ENCODE results near the gene MED22. TPM values are rescaled to one million over a fixed set of nuclear protein-coding genes. Genes with fewer than 3 reads are reported as not detected.

MED22 gene
- polyA plus RNA-seq, 1 experiment: 14.1 TPM

- POLR2A ChIA-PET: interaction anchor here (1.0 to 2.3 kb wide), 3 partner anchors 9 to 18 kb away, joined by 3 to 19 read pairs (median 7); partner anchors contain the start of genes MED22 and RPL7A
- Histone ChIP-seq H3K9me3 (ENCODE audit: control insufficient read depth, insufficient read depth, low read length) (no peaks in the 10 kb centered on the region; the same call in 1 of the 2 replicates), H3K27ac (ENCODE audit: low read depth, low read length) (peak within 1 kb of the TSS; percentile 68), H3K4me3 (ENCODE audit: low read depth, low read length) (peak within 1 kb of the TSS; percentile 92), H3K27me3 (ENCODE audit: control insufficient read depth, insufficient read depth, low read length) (no peaks in the 10 kb centered on the region)
- CTCF ChIA-PET: interaction anchor here (1.1 to 2.2 kb wide), 2 partner anchors 14 to 130 kb away, joined by 3 to 7 read pairs; no protein-coding TSS in a partner anchor
- DNase-seq (ENCODE audit: low read depth, low spot score): no peak
- TF ChIP-seq CTCF (IDR thresholded peaks at IDR 0.05; ENCODE audit: low read depth, low read length): no peak
Observed at GRCh38 chr9:133356391-133357091, 8.6 kb upstream of the MED22 start, which contains the start of the genes SURF1 and SURF2. SURF1 (minus strand) TSS chr9:133356487; CDS start chr9:133356453, 34 bp downstream. SURF2 (plus strand) TSS chr9:133356550; CDS start chr9:133356593, 43 bp downstream.

- ChIA-PET CTCF (interaction anchor here (0.6 to 2.2 kb wide), 2 partner anchors 46 to 131 kb away, joined by 3 to 7 read pairs; no protein-coding TSS in a partner anchor), POLR2A (interaction anchor here (1.0 to 2.3 kb wide), 3 partner anchors 8 to 19 kb away, joined by 3 to 19 read pairs (median 7); partner anchors contain the start of genes MED22 and RPL7A)
- TF ChIP-seq CTCF (IDR thresholded peaks at IDR 0.05; ENCODE audit: low read depth, low read length): no peak; the same call in 1 of the 2 replicates
- Histone ChIP-seq H3K4me3 (ENCODE audit: low read depth, low read length) (peak overlapping the region; percentile 92), H3K27me3 (ENCODE audit: control insufficient read depth, insufficient read depth, low read length) (no peaks in the 10 kb centered on the region), H3K9me3 (ENCODE audit: control insufficient read depth, insufficient read depth, low read length) (no peaks in the 10 kb centered on the region; the same call in 1 of the 2 replicates), H3K27ac (ENCODE audit: low read depth, low read length) (peak overlapping the region; percentile 68)
- no peak for DNase-seq (ENCODE audit: low read depth, low spot score)
Observed at GRCh38 chr9:133355881-133356357, 8.0 kb upstream of the MED22 start.

- Histone ChIP-seq H3K4me3 (ENCODE audit: low read depth, low read length) (0 out of 2 replicates have a peak overlapping the region, but pooled peaks have one; percentile 2), H3K27me3 (ENCODE audit: control insufficient read depth, insufficient read depth, low read length) (no peaks in the 10 kb centered on the region), H3K9me3 (ENCODE audit: control insufficient read depth, insufficient read depth, low read length) (no peaks in the 10 kb centered on the region; the same call in 1 of the 2 replicates), H3K27ac (ENCODE audit: low read depth, low read length) (no peak overlapping the region)
- no peak for TF ChIP-seq CTCF (IDR thresholded peaks at IDR 0.05; ENCODE audit: low read depth, low read length)
- CTCF ChIA-PET: no interaction called here
- no peak for DNase-seq (ENCODE audit: low read depth, low spot score)
- POLR2A ChIA-PET: no interaction called here
Observed at GRCh38 chr9:133354766-133355165, 6.8 kb upstream of the MED22 start.

GRCh38 chr9:133353548-133353947, 5.6 kb upstream of the MED22 start:
- CTCF ChIA-PET: no interaction called here

More at GRCh38 chr9:133353548-133353947, 5.6 kb upstream of the MED22 start:
- H3K9me3 ChIP-seq (ENCODE audit: control insufficient read depth, insufficient read depth, low read length): peaks cover under 1% of the 10 kb centered on the region; the same call in 1 of the 2 replicates
- no peak overlapping the region for H3K4me3 ChIP-seq (ENCODE audit: low read depth, low read length)
- no peak for TF ChIP-seq CTCF (IDR thresholded peaks at IDR 0.05; ENCODE audit: low read depth, low read length)
- no peak for DNase-seq (ENCODE audit: low read depth, low spot score)
- no peaks in the 10 kb centered on the region for H3K27me3 ChIP-seq (ENCODE audit: control insufficient read depth, insufficient read depth, low read length)
- POLR2A ChIA-PET: interaction anchor here (1.1 kb wide), 1 partner anchor 15 kb away, joined by 3 read pairs; no protein-coding TSS in a partner anchor
- H3K27ac ChIP-seq (ENCODE audit: low read depth, low read length): no peak overlapping the region
